Neural progenitor cell (in vitro differentiated cells): ENCODE results near the gene NECTIN3.

Experiments used
- EZH2 ChIP-seq: fragments of 200-600 bp; sonication (generic); IDR thresholded peaks from 2 replicates; pipeline ENCODE4 v1.6.1; 2017; ENCODE audit warnings: antibody characterized with exemption, mild to moderate bottlenecking, moderate library complexity
- EZH2phosphoT487 ChIP-seq: fragments of 200-600 bp; sonication (generic); IDR thresholded peaks from 2 replicates; pipeline ENCODE4 v1.6.1; 2017; ENCODE audit warnings: antibody characterized with exemption
- TF ChIP-seq, protein P1 (sequence below): fragments of 200-600 bp; sonication (generic); IDR thresholded peaks from 2 replicates; pipeline ENCODE4 v1.5.1; 2017; ENCODE audit warnings: antibody characterized with exemption, mild to moderate bottlenecking

DNA sequence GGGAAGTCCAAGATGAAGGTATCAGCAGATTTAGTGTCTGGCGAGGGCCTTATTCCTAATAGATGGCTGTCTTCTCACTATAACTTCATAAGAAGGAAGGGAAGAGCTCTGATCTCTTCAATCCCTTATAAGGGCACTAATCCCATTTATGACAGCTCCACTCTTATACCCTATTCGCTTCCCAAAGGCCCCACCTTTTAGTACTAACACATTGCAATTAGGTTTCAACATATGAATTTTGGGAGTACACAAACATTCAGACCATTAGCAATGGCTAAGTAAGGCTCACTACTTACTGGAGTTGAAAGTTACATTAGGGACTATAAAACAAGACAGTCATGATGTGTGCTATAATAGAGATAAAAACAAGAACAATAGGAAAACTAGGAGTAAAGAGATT is 118.9 kb downstream of the NECTIN3 start:
- TF ChIP-seq EZH2 = no peak
- no peak for TF ChIP-seq EZH2phosphoT487
- TF ChIP-seq, protein P1, sequence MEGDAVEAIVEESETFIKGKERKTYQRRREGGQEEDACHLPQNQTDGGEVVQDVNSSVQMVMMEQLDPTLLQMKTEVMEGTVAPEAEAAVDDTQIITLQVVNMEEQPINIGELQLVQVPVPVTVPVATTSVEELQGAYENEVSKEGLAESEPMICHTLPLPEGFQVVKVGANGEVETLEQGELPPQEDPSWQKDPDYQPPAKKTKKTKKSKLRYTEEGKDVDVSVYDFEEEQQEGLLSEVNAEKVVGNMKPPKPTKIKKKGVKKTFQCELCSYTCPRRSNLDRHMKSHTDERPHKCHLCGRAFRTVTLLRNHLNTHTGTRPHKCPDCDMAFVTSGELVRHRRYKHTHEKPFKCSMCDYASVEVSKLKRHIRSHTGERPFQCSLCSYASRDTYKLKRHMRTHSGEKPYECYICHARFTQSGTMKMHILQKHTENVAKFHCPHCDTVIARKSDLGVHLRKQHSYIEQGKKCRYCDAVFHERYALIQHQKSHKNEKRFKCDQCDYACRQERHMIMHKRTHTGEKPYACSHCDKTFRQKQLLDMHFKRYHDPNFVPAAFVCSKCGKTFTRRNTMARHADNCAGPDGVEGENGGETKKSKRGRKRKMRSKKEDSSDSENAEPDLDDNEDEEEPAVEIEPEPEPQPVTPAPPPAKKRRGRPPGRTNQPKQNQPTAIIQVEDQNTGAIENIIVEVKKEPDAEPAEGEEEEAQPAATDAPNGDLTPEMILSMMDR = no peak
